HG02571 (cell line): Measurements from ENCODE around the gene MCRIP2.

Experiments used
- ATAC-seq: cut with Tn5 transposase; IDR thresholded peaks from one replicate; pipeline ENCODE4 v1.9.1; 2021; ENCODE audit warnings: mild to moderate bottlenecking, moderate library complexity; ENCODE audit not compliant: unreplicated experiment

MCRIP2 gene

DNA sequence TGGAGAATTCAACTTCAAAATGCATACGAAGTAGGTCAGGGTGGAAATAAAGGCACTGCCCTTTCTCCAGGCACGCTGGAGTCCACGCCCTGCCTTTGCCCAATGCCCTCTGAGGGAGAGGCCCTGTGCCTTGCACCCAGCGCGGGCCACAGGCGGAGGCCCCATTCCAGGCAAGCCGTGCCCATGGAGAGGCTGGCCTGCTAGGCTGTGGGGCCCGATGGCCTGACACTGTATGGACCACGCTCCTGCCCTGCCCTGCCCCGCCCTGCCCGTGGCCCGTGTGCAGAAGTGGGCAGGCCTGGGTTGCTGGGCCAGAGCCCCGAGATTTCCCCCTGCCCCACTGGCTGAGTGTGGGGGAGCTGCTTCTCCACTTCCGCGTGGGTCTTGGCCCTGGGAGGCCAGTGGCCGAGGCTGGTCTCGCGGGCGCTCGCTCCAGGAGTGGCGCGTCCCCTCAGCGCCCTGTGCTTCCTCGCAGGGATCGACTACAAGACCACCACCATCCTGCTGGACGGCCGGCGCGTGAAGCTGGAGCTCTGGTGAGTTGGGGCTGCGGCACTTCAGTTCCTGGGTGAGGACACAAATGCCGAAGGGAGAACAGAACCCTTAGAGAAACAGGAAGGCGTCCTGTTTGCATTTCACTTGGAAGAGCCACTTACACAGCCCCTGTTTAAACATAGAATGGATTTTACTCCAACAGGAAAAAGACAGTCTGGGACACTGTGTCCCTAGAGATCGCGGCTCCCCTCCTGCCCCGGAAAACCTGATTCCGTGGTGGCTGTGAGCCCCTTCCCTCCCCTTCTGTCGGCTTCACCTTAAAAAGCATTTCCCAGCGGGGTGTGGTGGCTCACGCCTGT is 24.7 kb upstream of the MCRIP2 start:
- ATAC-seq, result no peak

GRCh38 chr16:617855-618254 is 23.8 kb upstream of the MCRIP2 start:
- ATAC-seq, result no peak

GRCh38 chr16:619476-620100 is 22.0 kb upstream of the MCRIP2 start:
- no peak for ATAC-seq

GRCh38 chr16:620700-621525 is 20.7 kb upstream of the MCRIP2 start:
- no peak for ATAC-seq

DNA sequence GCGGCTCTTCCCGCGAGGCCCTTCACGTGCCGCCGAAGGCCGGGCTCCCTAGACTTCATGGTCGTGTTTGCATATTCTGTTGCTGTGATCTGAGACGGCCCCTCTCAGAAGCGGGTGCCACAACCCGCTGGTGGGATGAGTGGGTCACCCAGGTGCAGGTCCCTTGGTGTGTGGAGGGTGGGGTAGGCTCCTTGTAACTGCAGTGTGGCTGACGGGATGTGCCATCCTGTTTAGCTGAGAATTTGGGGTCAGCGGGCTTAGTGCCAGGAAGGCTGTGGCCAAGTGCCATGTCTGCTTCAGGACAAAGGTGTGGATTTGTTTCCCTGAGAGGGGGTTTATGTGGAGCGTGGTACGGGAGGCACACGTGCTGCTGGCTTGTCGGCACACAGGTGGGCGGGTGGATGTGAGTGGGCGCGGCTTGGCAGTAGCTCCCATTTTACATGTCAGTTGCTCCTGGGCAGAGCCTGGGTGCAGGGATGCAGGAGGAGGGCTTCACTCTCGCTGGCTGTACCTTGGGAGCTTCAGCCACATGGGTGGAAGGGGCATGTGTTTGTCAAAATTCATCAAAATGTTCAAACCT is 20.0 kb upstream of the MCRIP2 start:
- no peak for ATAC-seq

- no peak for ATAC-seq
Measured at GRCh38 chr16:622920-623280, 18.7 kb upstream of the MCRIP2 start.

DNA sequence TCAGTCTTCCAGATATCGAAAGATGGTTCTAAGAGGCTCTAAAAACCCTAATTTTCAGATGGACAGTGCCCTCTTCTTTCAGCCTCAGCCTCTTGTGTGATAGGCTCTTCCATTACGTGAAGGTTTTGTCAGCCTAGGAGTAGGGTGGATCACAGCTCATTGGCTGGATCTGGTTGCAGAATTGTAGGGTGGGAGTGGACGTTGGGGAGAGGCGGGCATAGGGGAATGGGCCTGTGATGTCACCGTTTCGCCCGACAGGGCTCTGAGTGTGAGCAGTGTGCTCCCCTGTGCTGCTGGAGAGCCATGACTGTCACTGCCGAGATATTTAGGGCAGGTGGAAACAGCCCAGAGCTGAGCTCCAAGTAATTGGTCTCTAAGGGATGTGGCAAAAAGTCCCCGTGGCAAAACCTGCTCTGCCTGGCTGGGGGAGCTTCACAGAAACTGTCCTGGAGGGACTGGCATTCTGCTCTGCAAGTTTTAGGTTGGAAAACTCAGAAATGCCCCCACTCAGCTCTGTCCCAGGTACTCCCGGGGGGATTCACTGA is 17.0 kb upstream of the MCRIP2 start:
- no peak for ATAC-seq

DNA sequence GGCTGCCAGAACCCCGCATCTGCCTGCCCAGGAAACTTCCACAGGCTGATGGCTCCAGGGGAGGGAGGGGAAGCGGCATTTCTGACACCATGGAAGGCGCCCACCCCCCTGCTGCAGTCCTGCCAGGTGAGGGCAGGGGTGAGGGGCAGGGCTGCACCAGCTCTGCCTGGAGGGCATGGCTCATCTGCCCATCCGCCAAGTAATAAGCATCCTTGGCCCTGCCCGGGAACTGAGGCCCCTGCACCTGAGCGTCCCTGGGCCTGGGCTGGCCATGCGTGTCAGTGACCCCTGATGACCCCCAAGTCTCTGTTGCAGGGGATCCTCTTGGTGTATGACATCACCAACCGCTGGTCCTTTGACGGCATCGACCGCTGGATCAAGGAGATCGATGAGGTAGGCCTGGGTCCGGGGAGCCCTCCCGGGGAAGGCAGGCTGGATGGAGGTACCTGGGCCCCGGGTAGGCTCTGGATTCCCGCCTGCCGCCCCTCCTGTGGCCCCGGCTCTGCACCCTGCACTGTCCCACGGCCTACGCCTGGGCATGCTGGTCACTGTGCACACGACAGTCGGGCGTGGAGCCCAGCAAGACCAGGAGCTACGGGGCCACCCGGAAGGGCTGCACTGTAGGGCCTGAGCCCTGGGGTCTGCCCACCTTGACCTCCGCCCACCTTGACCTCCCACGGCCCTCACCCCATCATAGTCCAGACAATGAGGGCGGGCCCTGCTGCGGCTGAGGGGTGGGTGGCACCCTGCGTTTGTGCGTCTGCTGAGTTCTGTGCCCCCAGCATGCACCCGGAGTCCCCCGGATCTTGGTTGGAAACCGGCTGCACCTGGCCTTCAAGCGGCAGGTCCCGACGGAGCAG is 16.3 kb upstream of the MCRIP2 start:
- no peak for ATAC-seq

GRCh38 chr16:625977-626765 is 15.5 kb upstream of the MCRIP2 start:
- no peak for ATAC-seq

- no peak for ATAC-seq
Measured at GRCh38 chr16:626787-627453, 14.7 kb upstream of the MCRIP2 start.

DNA sequence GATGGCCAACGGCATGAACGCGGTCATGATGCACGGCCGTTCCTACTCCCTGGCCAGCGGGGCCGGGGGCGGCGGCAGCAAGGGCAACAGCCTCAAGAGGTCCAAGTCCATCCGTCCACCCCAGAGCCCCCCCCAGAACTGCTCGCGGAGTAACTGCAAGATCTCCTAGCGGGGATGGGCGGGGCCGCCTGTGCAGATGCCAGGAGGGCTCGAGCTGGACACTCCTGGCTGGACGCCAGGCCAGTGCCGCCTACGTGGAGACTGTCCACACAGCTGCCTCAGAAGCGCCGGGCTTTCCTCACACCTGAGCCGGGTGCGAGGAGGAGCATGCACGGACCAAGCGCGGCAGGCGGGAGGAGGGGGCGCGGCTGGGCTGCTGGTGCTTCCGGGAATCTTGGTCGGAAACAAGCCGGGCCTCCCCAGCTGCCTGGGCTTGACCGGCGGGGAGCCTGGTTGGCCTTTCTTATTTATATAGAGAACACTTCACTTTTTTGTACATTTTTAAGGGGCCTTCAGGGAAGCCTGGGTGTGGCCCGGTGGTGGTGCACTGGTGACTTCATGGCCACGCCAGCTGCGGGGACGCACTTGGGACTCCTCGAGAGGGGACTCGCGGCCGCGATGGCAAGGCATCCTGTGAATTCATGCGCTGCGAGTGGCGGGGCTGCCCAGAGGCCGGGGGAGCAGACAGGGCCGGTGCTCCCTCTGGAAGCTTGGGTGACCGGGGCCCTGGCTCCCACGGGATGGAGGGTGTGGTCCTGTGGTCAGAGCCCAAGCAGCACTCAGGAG is 14.0 kb upstream of the MCRIP2 start:
- no peak for ATAC-seq

GRCh38 chr16:628321-629061 is 13.1 kb upstream of the MCRIP2 start:
- no peak for ATAC-seq

DNA sequence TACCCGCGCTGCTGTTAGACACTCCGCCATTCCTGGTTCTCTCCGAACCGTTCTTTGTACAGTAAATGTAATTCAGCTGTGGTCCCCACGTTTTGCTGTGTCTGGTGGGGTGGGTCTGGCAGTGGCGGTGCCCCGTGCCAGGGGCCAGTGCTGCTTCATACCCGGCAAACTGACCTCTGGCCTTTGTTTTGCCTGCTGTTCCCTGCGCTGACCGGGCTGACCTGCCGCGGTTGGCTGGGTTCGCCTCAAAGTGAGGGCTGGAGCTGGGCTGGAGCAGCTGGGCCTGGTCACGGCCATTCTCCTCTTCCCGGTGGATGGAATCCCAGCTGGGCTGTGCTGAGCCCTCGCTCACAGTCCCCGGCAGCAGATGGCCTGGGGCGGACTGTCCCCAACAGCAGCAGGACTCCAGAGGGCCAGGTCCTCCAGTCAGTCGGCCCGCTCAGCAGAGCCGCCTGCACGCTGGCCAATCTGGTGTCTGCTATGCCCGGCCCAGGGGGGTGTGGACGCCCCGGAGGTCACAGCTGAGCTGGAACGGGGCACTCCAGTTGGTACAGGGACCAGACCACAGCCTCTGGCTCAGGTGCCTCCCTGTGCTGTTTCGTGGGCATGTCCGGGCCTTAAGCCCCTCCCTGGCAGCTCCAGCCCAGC is 12.3 kb upstream of the MCRIP2 start:
- no peak for ATAC-seq

- no peak for ATAC-seq
Measured at GRCh38 chr16:629833-630248, 11.8 kb upstream of the MCRIP2 start.

DNA sequence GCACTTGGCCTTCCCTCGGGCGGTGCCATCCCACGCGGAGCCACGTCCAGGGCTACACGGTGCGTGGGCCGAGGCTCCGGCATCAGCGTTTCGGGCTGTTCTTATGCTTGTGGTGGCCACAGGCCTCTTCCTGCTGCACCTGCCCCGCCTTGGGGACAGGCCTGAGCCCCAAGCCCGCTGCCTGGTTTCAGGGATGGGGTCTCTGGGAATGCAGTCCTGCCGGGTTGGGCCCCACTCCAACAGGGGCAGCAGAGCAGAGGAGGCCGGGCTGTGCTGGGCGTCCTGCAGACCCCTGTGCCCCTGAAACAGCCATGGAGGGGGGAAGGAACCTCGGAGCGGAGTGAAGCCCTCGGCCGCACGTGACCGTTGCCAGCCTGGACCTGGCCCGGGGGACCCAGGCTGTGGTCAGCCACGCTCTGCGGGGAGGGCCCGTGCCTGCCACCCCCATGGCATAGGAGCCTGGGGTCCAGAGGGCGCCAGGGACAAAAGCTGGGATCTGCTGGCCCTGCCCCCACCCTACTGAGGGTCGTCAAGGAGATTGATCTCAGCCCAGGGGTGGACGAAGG is 11.3 kb upstream of the MCRIP2 start:
- ATAC-seq, result no peak

- ATAC-seq, result no peak
Measured at GRCh38 chr16:630815-631405, 10.7 kb upstream of the MCRIP2 start, which contains the start of gene WFIKKN1. WFIKKN1 (plus strand) TSS chr16:630985; CDS start chr16:631254, 269 bp downstream.
